DMS153 treated with DMSO at 0.1 percent for 48 hours (cell line): Measurements from ENCODE around the gene GRM1.

ENCODE experiments used
- DNase-seq: peaks from one replicate; lab custom pipeline; 2025; ENCODE audit not compliant: unreplicated experiment; lab: John Stamatoyannopoulos, UW

GRM1 gene

DNA sequence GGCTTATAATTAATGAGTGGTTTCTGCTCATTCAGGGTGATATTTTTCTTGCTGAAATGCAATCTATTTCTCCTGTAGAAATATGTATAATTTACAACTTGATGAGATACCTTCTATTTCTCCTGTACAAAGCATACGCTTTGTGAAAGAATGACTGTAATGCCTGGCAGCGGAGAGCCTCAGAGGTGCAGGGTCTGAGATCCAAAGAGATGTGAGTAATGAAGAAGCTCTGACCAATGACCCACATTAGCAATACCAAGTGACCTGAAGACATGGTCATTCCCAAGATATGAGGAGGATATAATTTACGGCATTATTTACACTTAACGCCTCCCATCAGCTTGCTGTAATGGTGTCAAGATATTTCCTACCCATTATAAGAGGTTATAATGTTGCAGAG, 416.4 kb downstream of the GRM1 start:
- no peak for DNase-seq

DNA sequence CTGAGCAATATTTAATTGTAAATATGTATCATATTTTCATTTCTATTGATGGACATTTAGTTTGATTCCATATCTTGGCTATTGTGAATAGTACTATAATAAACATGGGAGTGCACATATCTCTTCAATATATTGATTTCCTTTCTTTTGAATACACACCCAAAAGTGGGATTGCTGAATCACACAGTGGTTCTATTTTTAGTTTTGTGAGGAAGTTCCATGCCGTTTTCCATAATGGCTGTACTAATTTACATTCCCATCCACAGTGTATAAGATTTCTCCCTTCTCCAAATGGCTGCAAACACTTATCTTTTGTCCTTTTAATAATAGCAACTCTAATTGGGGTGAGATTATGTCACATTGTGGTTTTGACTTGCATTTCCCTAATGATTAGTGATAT, 428.0 kb downstream of the GRM1 start:
- no peak for DNase-seq

DNA sequence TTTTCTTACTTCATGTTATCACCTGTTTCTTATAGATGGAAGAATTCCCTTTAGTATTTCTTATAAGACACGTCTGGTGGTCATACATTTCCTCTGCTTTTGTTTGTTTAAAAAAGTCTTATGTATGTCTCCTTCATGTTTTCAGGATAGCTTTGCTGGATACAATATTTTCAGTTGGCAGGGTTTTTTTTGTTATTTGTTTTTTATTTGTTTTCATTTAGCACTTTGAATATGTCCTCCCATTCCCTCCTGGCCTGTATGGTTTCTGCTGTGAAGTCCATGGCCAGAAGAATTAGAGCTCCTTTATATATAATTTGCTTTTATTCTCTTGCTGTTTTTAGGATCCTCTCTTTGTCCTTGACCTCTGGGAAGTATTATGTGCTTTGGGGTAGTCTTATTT, 432.1 kb downstream of the GRM1 start:
- no peak for DNase-seq

DNA sequence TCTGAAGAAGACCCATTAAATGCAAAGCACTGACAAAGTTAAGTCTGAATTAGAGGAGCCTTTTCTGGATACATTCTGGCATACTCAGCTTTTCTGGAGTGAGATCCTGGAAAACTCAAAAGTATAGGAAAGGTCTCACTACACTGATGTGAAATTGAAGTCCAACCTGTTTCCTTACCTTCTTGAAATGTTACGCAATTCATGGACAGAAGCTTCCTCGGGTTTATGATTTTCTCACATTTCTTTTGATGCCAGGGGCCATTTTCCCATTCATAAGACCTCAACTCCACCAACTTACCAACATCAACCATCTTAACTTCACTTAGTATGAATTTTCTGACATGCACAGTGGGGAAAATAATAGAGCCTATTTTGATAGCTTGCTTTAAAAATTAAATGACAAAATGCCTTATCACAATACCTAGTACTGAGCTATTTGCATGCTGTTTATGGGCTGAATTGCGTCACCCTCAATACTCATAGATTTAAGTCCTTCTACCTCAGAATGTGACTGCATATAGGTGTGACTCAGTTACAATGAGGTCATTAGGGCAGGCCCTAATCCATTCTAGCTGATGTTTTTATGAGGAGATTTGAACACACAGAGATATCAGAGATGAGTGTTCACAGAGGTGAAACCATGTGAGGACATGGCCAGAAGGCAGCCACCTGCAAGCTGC, 441.4 kb downstream of the GRM1 start:
- DNase-seq, result no peak

DNA sequence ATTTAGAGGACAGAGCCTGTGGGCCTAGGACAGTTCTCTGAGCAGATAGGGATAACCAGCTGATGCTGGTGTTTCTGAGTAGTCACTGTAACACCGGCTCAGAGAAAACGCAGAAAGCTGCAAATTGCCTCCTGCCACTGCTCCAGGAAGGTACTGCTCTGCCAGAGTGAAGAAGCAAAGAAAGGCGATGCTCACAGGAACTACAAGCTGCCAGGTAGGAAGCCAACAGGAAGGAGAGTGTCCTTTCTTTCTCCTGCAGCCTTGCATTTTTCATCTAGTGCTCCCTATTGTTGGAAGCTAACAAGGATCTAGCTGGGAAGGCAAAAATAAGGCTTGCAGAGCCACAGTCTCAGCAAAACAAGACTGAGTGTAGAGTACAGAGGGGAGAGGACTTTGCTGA, 444.1 kb downstream of the GRM1 start:
- no peak for DNase-seq

DNA sequence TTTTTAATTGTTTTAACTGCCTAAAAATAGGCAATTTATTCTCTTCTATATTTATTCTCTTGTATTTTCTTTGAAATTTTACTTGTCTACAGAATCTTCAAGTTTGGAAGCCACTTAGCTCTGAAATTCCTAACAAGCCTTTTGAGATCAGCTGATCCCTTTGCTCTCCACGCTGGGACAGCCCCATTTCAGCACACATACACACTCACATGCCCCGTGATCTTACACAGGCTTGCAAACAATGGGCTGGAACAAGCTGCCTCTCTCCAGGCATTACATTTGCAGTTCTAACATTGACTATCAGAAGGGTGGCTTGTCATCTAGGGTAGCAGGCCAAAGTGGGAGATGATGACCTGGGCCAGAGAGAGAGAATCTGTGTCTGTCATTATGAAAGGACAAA, 452.7 kb downstream of the GRM1 start:
- DNase-seq, result no peak

DNA sequence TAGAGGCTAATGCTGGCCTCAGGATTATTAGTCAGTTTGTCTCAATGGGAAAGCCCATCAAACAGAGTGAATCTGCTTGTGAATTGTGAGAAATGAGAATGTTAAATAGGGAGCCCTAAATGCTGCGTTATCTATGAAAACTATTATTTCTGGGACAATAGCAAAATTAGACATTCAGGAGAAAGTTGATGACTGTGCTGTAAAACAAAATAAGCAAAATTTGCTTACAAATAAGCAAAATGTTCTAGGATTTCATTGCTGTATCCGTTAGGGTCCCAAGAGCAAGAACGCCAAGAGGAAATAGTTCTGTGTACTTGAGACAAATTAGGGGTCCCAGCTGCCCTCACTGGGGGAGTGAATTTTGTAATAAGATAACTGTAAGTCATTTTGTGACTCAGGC, 455.5 kb downstream of the GRM1 start:
- DNase-seq, result no peak
